ENCODE data around the gene CNTNAP2.
"Not testable (repeated sequence)": the region's sequence is repeated elsewhere in the genome, so short reads cannot be mapped to it uniquely, and the experiment has no call there.

DNA sequence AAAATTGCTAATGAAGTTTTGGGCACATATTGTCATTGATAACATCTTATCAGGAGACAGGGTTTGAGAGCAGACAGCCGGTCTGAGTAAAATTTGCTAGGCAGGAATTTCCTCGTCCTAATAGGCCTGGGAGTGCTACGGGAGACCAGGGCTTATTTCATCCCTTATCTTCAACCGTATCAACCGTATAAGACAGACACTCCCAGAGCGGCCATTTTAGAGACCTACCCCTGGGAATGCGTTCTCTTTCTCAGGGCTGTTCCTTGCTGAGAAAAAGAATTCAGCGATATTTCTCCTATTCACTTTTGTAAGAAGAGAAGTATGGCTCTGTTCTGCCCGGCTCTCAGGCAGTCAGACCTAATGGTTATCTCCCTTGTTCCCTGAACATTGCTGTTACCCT is 74.8 kb downstream of the CNTNAP2 start:
- TF ChIP-seq, protein P1, sequence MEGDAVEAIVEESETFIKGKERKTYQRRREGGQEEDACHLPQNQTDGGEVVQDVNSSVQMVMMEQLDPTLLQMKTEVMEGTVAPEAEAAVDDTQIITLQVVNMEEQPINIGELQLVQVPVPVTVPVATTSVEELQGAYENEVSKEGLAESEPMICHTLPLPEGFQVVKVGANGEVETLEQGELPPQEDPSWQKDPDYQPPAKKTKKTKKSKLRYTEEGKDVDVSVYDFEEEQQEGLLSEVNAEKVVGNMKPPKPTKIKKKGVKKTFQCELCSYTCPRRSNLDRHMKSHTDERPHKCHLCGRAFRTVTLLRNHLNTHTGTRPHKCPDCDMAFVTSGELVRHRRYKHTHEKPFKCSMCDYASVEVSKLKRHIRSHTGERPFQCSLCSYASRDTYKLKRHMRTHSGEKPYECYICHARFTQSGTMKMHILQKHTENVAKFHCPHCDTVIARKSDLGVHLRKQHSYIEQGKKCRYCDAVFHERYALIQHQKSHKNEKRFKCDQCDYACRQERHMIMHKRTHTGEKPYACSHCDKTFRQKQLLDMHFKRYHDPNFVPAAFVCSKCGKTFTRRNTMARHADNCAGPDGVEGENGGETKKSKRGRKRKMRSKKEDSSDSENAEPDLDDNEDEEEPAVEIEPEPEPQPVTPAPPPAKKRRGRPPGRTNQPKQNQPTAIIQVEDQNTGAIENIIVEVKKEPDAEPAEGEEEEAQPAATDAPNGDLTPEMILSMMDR (tag by site-specific recombination; IDR thresholded peaks at IDR 0.05), result not testable (repeated sequence)
- TF ChIP-seq, protein P2, sequence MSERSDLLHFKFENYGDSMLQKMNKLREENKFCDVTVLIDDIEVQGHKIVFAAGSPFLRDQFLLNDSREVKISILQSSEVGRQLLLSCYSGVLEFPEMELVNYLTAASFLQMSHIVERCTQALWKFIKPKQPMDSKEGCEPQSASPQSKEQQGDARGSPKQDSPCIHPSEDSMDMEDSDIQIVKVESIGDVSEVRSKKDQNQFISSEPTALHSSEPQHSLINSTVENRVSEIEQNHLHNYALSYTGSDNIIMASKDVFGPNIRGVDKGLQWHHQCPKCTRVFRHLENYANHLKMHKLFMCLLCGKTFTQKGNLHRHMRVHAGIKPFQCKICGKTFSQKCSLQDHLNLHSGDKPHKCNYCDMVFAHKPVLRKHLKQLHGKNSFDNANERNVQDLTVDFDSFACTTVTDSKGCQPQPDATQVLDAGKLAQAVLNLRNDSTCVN (tag by site-specific recombination; optimal IDR thresholded peaks at IDR 0.05), result not testable (repeated sequence)
- TF ChIP-seq, protein P3, sequence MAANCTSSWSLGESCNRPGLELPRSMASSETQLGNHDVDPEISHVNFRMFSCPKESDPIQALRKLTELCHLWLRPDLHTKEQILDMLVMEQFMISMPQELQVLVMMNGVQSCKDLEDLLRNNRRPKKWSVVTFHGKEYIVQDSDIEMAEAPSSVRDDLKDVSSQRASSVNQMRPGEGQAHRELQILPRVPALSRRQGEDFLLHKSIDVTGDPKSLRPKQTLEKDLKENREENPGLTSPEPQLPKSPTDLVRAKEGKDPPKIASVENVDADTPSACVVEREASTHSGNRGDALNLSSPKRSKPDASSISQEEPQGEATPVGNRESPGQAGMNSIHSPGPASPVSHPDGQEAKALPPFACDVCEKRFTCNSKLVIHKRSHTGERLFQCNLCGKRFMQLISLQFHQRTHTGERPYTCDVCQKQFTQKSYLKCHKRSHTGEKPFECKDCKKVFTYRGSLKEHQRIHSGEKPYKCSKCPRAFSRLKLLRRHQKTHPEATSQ (tag by site-specific recombination; IDR thresholded peaks at IDR 0.05), result not testable (repeated sequence)
- not testable (repeated sequence) for TF ChIP-seq ZEB2 (tag by site-specific recombination; IDR thresholded peaks at IDR 0.05); ZNF214 (tag by site-specific recombination; IDR thresholded peaks at IDR 0.05; ENCODE audit: borderline replicate concordance); KLF9 (tag by site-specific recombination; IDR thresholded peaks at IDR 0.05; ENCODE audit: low read depth); ZNF341 (tag by site-specific recombination; IDR thresholded peaks at IDR 0.05; ENCODE audit: low read depth)
- TF ChIP-seq, protein P4, sequence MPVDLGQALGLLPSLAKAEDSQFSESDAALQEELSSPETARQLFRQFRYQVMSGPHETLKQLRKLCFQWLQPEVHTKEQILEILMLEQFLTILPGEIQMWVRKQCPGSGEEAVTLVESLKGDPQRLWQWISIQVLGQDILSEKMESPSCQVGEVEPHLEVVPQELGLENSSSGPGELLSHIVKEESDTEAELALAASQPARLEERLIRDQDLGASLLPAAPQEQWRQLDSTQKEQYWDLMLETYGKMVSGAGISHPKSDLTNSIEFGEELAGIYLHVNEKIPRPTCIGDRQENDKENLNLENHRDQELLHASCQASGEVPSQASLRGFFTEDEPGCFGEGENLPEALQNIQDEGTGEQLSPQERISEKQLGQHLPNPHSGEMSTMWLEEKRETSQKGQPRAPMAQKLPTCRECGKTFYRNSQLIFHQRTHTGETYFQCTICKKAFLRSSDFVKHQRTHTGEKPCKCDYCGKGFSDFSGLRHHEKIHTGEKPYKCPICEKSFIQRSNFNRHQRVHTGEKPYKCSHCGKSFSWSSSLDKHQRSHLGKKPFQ (tag by site-specific recombination; IDR thresholded peaks at IDR 0.05), result not testable (repeated sequence)
